Measurements from ENCODE around the gene AKAP9.
A peak's percentile ranks its signal among the peaks of the same experiment; 100 is the strongest.
"Not testable (repeated sequence)": the region's sequence is repeated elsewhere in the genome, so short reads cannot be mapped to it uniquely, and the experiment has no call there.

The AKAP9 gene

DNA sequence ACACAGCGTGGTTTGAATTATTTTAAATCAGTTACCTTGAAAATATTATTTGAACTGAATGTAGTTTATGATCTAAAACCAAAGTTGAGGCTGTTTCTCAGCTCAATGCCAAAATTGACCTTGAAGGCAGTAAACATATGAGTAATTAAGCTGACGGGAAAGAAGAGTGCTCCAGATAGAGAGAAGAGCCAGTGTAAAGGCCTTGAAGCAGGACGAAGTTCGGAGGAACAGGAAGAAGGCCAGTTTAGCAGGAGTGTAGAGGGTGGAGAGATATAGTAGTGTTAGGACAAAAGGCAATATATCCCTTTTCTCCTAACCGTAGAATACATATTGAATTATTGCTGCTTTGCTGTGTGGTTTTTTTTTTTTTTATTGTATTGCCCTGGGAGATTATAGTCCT lies 130.4 kb downstream of the AKAP9 start:
- no peak for DNase-seq

DNA sequence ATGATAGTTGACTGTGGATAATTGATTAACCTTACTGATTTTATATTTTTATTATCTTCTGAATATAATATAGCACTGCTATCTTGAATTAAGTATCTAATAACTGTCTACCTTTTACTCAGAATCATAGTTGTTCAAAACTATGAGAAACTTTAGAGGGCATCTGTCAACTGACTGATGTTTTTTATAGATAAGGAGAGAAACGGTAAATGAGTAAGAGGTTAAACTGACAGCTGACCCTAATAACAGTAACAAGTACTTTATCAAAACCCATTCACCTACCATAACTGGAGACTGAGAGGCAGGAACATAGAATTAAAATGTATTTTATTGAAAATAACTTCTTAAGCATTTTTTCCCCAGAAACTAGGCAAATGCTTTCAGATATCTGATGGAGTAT lies 131.5 kb downstream of the AKAP9 start:
- no peak for DNase-seq

DNA sequence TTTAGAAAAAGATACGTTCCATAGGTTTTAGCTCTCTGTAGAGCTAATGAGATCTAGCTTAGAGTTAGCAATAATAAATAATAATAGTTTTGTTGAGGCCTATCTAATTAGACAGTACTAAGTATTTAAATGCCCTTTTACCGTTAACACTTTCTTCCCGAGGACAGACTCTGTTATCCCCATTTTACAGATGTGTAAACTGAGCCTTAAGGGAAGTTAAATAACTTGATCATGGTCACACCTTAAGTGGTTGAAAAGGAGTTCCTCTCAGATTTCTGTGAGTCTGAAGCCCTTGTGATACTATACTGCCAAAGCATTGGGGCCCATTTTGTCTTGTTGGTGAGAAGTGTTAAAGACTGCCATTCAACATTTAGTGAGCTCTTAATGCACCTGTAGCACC lies 132.0 kb downstream of the AKAP9 start:
- DNase-seq: no peak

DNA sequence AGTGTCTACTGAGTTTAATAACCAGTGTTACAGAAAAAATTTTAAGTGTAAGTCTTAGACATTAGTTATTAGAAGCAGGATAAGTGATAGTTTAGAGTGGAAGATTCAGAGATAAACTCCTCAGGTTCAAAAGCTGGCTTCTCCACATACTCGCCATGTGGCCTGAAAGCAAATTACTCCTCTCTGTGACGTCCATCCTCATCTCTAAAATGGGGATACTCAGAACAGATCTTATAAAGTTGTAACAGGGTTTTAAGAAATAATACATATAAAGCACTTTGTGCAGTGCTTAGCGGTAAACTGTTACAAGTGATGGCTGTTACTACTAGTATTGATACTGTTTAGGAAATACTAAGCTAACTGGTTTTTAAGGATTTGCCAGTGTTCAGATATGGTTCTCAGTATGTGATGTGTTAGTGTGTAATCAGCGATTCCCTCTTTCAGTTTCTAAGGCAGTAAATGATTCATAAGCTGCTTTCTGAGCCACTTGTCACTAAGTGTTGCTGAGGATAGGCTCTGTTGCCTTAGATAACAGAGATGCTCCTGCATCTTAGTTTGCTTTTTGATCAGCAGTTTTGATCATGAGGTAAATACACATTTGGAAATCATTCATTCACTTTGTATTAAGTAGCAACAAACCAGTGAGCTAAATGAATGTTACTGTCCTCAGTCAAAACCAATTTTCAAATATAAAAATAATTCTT lies 134.9 kb downstream of the AKAP9 start:
- no peak for DNase-seq

DNA sequence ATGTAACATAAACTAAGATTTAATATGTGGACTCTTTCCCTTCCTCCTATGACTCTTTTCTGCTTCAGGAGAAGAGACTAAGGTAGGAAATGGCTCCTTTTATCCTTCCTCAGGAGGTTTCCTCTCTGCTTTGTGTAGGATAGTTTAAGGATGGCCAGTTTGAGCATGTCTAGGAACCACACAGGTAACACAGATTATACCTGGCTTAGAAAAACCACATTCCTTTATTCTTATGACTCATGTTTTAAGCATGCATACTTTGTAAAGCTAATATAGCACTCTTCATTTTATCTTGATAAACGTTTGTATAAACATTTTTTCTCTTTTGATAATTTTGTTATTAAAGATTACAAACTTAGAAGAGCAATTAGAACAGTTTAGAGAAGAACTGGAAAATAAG lies 135.8 kb downstream of the AKAP9 start:
- DNase-seq: no peak

DNA sequence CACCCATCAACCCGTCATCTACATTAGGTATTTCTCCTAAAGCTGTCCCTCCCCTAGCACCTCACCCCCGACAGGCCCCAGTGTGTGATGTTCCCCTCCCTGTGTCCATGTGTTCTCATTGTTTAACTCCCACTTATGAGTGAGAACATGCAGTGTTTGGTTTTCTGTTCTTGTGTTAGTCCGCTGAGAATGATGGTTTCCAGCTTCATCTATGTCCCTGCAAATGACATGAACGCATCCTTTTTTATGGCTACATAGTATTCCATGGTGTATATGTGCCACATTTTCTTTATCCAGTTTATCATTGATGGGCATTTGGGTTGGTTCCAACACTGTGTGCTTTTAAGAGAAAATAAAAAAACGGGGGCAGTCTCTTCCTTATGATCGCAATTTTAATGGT lies 143.3 kb downstream of the AKAP9 start:
- DNase-seq: not testable (repeated sequence)

DNA sequence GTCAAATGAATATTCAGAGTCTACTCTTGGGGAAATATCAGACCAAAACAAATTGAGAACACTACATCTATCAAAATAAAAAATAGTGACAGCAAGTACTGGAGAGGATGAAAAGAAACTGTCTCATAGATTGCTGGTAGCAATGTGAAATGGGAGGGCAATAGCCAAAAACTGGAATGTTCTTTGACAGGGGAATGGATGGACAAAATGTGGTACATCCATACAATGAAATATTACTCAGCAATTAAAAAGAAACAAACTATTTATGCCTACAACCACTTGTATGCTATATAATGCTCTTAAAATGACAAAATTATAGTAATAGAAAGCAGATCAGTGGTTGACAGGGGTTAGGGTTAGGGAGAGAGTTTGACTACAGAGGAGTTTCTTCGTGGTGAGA lies 147.6 kb downstream of the AKAP9 start:
- DNase-seq: no peak

DNA sequence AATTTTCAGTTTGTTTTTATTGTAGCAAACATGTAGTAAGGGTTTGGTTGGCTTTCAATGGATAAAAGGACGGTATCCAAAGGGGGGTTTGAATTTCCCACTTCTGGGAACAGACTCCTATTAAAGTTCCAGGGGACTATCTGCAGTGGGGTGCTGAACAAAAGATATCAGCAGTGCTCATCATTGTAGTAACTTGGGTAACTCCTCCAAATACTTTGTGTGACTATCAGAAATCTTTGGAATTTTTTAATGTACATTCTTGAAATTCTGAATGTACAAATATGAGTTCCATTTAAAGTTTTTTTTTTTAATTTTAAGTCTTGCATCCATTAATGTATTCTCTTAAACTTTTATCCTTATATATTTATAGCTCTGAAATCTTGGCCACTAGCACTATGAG lies 151.5 kb downstream of the AKAP9 start:
- DNase-seq: peak; percentile 15

DNA sequence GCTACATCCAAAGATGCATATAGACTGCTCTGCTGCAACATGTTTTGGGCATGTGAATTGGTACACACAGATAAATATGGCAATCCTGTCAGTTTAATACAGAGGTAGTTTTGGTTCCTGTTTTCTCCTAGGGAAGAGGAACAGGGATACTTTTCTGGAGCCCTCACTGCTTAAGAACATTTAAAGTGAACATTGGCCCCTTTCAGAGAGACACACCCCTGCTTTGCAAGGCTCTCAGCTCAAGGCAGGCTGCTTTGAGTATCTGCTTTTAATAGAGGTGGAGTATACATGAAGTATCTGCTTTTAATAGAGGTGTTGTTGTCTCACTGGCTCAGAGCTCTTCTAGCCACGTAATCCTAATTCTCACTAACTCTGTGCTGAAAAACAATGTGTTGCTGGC lies 154.7 kb downstream of the AKAP9 start:
- no peak for DNase-seq

DNA sequence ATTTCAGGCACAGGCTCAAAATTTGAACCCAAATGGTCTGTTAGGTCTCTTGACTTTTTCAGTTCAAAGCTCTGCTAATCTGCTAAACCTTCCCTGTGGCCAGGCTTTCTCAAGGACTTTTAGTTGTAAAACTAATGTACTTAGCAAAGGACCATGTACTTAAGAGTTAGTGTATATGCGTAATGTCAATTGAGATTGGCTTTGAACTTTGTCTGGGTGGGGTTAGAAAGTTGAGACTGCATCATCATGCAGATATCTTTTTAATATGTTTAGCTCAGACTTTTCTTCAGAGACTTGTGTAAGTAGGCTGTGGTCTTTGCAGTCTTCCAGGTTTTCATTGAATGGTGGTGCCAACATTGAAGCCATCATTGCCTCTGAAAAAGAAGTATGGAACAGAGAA lies 159.9 kb downstream of the AKAP9 start:
- DNase-seq: no peak

DNA sequence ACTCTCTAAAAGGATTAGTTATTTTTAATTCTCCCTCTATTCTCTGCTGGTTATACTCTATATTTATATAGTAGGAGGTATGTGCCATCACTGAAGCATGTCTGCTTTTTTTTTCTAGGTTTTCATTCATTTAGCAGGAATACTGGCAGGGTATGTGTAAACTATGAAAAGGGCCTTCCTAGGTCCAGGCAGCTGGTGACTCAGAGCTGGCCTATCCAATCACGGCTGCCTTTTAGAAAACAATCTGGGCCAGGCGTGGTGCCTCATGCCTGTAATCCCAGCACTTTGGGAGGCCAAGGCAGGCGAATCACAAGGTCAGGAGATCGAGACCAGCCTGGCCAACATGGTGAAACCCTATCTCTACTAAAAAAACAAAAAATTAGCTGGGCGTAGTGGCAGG lies 162.2 kb downstream of the AKAP9 start:
- peak; percentile 2 for DNase-seq

DNA sequence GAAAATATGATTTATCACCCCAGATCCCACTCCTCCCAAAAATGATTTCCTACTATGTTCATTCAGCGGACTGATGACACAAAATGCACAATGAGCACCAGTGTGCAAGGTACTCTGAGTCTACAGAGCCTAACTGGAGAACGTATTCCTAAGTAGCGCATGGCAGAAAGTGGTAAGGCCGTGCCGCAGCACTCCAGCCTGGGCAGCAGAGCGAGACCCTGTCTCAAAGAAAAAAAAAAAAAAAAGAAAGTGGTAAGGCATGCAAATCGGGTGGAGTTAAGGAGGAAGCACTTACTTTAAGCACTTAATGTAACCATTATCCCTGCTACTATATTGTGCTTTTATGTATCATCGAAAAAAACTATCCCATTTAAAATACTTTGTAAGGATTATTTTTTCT lies 168.2 kb downstream of the AKAP9 start:
- no peak for DNase-seq

DNA sequence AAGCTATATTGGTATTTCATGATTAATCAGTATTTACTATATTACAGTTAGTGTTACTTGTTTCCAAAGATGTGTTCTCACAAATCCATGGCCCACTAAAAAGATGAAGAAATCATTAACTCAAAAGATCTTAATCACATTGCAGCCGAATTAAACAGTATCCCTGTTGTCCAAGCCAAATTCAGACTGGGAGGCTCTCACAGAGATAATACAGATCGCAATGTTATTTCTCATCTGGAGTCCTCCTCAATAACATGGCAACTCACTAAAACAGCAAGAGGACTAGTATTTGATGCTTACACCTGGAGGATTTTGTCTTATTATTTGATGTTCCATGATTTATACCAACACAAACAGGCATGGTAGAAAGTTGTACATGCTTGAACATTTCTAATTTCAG lies 170.2 kb downstream of the AKAP9 start:
- DNase-seq: no peak

DNA sequence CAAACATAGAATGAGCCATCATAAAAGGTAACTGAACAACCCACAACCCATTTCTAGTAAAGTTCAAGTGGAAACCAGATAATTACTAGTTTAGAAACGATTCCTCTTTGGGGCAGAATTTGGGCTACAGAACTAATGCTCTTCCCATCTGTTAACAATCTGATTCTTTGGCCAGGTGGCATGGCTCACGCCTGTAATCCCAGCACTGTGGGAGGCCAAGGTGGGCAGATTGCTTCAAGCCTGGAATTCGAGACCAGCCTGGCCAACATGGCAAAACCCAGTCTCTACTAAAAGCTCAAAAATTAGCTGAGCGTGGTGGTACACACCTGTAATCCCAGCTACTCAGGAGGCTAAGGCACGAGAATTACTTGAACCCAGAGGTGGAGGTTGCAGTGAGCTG lies 175.2 kb downstream of the AKAP9 start:
- no peak for DNase-seq

DNA sequence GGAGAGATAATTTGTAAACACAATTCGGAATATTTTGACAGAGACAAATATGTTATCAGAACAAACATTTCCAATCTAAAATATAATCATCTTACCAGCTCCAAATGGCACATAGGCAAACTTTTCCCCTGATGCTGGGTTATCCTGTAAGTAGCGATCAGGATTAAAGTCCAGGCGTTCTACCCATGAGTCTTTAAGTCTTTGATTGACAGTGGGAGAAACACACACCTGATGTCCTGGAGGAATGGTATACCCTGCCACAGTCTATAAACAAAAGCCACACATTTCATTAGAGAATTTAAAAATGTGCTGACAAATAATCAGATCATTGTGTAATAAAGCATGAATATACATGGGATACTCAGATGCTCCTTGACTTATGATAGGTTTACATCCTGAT lies 176.3 kb downstream of the AKAP9 start:
- DNase-seq: no peak

DNA sequence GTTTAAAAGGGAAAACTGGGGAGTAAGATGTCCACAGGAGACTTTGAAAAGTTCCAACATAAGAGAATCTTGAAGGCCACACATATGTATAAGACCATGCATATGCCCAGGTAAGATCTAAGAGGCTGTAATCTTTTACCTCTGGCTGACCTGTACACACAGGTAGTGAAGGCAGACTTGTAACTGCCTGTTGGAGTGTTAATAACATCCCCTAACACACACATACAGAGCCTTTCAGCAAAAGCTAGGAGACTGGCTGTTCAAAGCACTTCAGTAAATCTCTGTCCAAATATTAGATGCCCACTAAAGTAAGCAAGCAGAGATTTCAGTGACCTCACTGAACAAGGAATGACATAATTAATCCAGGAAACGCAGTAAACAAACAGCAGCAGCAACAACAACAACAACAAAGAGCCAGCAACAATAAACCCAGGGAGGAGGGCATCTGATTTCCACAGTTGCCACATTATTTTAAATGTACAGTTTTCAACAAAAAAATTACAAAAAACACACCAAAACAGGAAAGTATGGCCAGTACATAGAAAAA lies 178.6 kb downstream of the AKAP9 start:
- no peak for DNase-seq

DNA sequence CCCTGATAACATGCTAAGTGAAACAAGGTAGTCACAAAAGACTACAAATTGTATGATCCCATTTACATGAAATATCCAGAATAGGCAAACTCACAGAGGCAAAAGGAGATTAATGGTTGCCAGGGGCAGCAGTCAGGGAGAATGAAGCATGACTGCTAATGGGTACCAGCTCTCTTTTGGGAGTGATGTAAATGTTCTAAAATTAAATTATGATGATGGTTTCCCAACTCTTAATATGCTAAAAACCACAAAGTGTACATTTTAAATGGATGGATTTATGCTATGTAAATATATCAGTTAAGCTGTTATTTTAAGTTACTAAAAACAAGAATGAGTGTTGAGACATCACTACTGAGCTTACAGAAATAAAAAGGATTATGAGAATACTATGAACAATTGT lies 181.0 kb downstream of the AKAP9 start:
- no peak for DNase-seq

DNA sequence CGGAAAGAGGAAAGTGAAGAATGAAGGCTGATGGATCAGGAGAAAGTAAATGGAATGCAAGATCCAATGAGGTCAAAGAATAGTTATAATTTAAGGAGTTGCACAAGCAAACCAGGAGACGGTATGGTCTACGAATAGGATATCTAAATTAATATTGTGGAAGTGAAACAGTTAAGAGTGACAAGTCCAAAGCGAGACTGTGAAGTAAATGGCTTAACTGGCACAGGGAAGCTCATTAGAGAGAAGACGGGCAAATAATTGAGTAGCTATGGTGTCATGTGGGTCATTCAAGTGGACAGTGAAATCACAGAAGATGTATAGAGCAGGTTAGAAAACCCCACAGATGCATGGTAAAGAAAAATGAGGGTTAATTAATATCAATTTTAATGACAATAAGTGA lies 190.4 kb downstream of the AKAP9 start:
- DNase-seq: no peak

DNA sequence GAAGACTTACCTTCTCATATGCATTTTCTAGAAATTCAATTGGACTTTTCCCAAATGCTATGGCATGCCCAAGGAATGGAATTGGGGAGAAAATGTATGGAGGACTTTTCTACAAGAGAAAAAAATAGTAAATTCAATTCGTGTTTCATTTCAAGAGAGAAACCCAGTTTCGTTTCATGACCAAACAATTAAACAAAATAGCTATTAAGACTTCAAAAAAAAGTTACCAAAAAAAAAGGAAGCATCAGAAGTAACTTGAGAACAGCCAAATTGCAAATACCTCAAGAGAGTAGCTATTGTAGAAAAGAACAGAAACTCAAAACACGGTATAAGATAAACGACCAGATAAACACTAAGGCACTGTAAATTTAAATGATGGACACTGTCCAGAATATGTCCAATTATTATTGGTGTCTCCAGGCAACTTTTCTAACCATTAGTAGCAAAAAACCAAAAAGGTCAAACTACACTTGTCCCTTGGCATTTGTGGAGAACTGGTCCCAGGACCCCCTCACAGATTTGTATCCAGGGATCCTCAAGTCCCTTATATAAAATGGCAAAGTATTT lies 191.2 kb downstream of the AKAP9 start:
- DNase-seq: no peak

DNA sequence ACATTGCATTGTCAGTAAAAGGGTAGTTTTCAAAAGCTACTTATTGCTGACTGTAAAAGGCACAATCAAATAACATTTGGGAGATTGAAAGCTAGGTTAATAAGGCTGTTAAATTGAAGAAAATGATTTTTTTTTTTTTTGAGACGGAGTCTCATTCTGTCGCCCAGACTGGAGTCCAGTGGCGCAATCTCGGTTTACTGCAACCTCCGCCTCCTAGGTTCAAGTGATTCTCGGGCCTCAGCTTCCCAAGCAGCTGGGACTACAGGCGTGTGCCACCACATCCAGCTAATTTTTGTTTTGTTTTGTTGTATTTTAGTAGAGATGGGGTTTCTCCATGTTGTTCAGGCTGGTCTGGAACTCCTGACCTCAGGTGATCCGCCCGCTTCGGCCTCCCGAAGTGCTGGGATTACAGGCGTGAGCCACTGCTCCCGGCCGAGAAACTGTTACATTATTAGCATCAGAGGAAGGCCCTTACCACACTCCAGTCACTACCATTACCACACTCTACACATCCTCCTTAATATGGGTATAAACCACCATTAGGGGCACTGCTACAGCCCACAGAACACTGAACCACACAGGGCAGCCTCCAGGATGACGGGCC lies 192.6 kb downstream of the AKAP9 start:
- DNase-seq: no peak

DNA sequence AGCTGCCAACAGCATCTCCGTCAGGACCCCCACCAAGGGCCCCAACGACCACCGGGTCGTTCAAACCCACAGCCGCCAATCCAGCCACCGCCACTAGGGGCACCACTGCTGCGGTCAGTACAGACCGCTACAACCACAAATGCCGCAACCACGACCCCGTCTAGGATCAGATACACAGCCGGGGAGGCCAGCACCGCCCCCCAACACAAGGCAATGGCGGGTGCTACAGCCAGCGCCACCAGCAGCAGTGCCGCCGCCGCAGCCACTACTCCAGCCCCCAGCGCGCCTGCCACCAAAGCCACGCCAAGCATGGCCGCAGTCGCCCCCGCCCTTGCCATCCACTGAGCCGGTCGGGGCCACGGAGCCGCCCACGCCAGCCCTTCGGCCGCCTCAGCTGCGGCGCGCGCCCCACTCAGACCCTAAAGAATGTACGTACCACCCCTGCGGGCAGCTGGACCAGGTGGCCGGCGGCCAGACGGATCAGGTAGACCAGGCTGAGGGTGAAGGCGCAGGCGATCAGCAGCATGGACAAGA lies 193.1 kb downstream of the AKAP9 start:
- DNase-seq: peak; percentile 55

DNA sequence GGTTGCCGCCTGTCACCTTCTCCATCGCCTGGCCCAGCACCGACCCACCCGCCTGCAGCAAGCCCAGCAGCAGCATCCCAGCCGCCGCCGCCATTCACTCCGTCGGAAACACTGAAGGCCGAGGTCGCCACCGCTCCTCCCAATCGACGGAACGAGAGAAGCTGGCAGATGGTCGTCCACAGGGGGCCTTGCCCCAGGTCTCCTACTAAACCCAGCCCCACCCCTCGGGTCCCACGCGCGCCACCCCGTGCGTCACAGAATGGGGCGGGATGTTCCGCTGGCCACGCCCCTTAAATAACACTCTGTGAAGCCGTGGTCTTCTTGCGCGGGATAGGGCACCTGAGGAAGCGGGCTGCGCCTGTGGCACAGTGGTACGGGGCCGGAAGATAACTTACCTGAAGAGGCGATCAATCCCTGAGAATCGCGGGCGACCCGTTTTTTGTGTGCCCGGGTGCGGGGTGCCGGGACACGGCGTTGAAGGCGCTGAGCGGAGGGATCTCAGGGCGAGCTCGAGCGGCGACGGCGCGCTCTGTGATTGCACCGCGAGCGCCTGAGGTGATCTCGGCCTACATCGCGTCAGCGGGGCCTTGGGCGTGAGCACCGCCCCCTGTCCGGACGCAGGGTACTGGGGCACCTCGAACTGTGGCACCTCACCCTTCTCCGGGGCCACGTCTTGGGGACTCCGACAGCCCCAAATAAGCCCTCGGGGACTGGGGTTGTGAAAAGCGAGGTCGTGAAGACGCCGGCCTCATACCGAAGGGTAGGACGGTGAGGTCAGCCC lies 193.8 kb downstream of the AKAP9 start, which contains the start of gene CYP51A1:
TSS of gene CYP51A1 (minus strand) at position 207 of the 781 bp plus-strand sequence. CDS start at position 94, 113 bp downstream.
- peak; percentile 91 for DNase-seq

Data from fibroblast of upper back skin (primary cell).